GM23338 (cell line): ENCODE results near the gene BAG3.
A peak's percentile ranks its signal among the peaks of the same experiment; 100 is the strongest.

Source experiments
- CREB1 ChIP-seq: fragments of 250-450 bp; sonication (Bioruptor Pico); IDR thresholded peaks from 2 replicates; pipeline ENCODE4 v1.5.0; 2020; ENCODE audit warnings: low read depth, mild to moderate bottlenecking, moderate library complexity
- EZH2 ChIP-seq: fragments of 200-600 bp; sonication (generic); IDR thresholded peaks from one replicate; pipeline ENCODE4 v1.8.0; 2017; ENCODE audit warnings: antibody characterized with exemption, mild to moderate bottlenecking, low read depth; ENCODE audit not compliant: unreplicated experiment
- EZH2phosphoT487 ChIP-seq: fragments of 200-600 bp; sonication (generic); IDR thresholded peaks from one replicate; pipeline ENCODE4 v1.8.1; 2018; ENCODE audit warnings: antibody characterized with exemption; ENCODE audit not compliant: unreplicated experiment
- JUNB ChIP-seq: IDR thresholded peaks from one replicate; pipeline ENCODE4 v1.6.1; 2016; ENCODE audit warnings: antibody characterized with exemption; ENCODE audit not compliant: unreplicated experiment
- NANOG ChIP-seq: IDR thresholded peaks from 2 replicates; pipeline ENCODE4 v1.6.1; 2016; ENCODE audit warnings: antibody characterized with exemption, borderline replicate concordance
- POLR2AphosphoS5 ChIP-seq: IDR thresholded peaks from 2 replicates; pipeline ENCODE4 v1.6.1; 2016; ENCODE audit warnings: antibody characterized with exemption, low read depth
- STAT1 ChIP-seq: IDR thresholded peaks from one replicate; pipeline ENCODE4 v1.6.1; 2016; ENCODE audit warnings: antibody characterized with exemption; ENCODE audit not compliant: unreplicated experiment
- ZNF114 ChIP-seq: fragments of 250-450 bp; sonication (Bioruptor Pico); IDR thresholded peaks from 2 replicates; pipeline ENCODE4 v1.5.0; 2020; ENCODE audit warnings: mild to moderate bottlenecking, moderate library complexity
- ZNF331 ChIP-seq: fragments of 250-450 bp; sonication (Bioruptor Pico); IDR thresholded peaks from 2 replicates; pipeline ENCODE4 v1.5.0; 2020; ENCODE audit warnings: low read depth, mild to moderate bottlenecking, moderate library complexity
- TF ChIP-seq, protein P1 (sequence below), 2 experiments: fragments of 200-600 bp in 1 of 2; sonication (generic) in 1 of 2; conservative IDR thresholded peaks; 2 replicates each; pipeline versions ENCODE4 v1.5.1 to v1.6.1; 2016 to 2017; ENCODE audit warnings: antibody characterized with exemption in 2 of 2, low read depth in 2 of 2, mild to moderate bottlenecking in 2 of 2, moderate library complexity in 1 of 2
- TF ChIP-seq, protein P2 (sequence below): IDR thresholded peaks from one replicate; pipeline ENCODE4 v1.6.1; 2018; ENCODE audit warnings: antibody characterized with exemption; ENCODE audit not compliant: unreplicated experiment
- TF ChIP-seq, protein P3 (sequence below): IDR thresholded peaks from 2 replicates; pipeline ENCODE4 v1.6.1; 2016; ENCODE audit warnings: antibody characterized with exemption
- TF ChIP-seq, protein P4 (sequence below): fragments of 250-450 bp; sonication (Bioruptor Pico); IDR thresholded peaks from 2 replicates; pipeline ENCODE4 v1.5.0; 2020; ENCODE audit warnings: mild to moderate bottlenecking, moderate library complexity

DNA sequence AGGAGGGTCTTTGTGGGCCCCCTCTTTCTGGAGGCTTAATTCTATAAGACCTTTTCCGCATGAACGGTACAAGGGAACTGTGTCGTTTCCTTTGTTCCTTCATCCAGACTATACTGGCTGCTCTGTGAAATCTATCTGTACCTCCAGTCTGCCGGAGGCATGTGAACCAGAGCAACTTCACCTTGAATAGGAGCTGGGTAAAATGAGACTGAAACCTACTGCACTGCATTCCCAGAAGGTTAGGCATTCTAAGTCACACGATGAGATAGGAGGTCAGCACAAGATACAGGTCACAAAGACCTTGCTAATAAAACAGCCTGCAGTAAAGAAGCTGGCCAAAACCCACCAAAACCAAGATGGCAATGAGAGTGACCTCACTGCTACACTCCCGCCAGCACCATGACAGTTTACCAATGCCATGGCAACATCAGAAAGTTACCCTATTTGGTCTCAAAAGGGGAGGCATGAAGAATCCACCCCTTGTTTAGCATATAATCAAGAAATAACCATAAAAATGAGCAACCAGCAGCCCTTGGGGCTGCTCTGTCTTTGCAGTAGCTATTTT, 37.9 kb downstream of the BAG3 start:
- TF ChIP-seq, protein P1, sequence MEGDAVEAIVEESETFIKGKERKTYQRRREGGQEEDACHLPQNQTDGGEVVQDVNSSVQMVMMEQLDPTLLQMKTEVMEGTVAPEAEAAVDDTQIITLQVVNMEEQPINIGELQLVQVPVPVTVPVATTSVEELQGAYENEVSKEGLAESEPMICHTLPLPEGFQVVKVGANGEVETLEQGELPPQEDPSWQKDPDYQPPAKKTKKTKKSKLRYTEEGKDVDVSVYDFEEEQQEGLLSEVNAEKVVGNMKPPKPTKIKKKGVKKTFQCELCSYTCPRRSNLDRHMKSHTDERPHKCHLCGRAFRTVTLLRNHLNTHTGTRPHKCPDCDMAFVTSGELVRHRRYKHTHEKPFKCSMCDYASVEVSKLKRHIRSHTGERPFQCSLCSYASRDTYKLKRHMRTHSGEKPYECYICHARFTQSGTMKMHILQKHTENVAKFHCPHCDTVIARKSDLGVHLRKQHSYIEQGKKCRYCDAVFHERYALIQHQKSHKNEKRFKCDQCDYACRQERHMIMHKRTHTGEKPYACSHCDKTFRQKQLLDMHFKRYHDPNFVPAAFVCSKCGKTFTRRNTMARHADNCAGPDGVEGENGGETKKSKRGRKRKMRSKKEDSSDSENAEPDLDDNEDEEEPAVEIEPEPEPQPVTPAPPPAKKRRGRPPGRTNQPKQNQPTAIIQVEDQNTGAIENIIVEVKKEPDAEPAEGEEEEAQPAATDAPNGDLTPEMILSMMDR (conservative IDR thresholded peaks at IDR 0.05; ENCODE audit: low read depth in 2 of 2) = no peak
- no peak for TF ChIP-seq POLR2AphosphoS5
- peak; percentile 60; the same call in 1 of the 2 replicates for TF ChIP-seq CREB1 (CRISPR knock-in tag)
- no peak for TF ChIP-seq EZH2
- TF ChIP-seq, protein P2, sequence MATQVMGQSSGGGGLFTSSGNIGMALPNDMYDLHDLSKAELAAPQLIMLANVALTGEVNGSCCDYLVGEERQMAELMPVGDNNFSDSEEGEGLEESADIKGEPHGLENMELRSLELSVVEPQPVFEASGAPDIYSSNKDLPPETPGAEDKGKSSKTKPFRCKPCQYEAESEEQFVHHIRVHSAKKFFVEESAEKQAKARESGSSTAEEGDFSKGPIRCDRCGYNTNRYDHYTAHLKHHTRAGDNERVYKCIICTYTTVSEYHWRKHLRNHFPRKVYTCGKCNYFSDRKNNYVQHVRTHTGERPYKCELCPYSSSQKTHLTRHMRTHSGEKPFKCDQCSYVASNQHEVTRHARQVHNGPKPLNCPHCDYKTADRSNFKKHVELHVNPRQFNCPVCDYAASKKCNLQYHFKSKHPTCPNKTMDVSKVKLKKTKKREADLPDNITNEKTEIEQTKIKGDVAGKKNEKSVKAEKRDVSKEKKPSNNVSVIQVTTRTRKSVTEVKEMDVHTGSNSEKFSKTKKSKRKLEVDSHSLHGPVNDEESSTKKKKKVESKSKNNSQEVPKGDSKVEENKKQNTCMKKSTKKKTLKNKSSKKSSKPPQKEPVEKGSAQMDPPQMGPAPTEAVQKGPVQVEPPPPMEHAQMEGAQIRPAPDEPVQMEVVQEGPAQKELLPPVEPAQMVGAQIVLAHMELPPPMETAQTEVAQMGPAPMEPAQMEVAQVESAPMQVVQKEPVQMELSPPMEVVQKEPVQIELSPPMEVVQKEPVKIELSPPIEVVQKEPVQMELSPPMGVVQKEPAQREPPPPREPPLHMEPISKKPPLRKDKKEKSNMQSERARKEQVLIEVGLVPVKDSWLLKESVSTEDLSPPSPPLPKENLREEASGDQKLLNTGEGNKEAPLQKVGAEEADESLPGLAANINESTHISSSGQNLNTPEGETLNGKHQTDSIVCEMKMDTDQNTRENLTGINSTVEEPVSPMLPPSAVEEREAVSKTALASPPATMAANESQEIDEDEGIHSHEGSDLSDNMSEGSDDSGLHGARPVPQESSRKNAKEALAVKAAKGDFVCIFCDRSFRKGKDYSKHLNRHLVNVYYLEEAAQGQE = no peak
- TF ChIP-seq JUNB = no peak
- no peak for TF ChIP-seq NANOG
- TF ChIP-seq, protein P3, sequence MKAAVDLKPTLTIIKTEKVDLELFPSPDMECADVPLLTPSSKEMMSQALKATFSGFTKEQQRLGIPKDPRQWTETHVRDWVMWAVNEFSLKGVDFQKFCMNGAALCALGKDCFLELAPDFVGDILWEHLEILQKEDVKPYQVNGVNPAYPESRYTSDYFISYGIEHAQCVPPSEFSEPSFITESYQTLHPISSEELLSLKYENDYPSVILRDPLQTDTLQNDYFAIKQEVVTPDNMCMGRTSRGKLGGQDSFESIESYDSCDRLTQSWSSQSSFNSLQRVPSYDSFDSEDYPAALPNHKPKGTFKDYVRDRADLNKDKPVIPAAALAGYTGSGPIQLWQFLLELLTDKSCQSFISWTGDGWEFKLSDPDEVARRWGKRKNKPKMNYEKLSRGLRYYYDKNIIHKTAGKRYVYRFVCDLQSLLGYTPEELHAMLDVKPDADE = no peak
- TF ChIP-seq EZH2phosphoT487 = no peak
- no peak for TF ChIP-seq STAT1
- no peak for TF ChIP-seq ZNF114 (CRISPR knock-in tag)
- no peak for TF ChIP-seq ZNF331
- TF ChIP-seq, protein P4, sequence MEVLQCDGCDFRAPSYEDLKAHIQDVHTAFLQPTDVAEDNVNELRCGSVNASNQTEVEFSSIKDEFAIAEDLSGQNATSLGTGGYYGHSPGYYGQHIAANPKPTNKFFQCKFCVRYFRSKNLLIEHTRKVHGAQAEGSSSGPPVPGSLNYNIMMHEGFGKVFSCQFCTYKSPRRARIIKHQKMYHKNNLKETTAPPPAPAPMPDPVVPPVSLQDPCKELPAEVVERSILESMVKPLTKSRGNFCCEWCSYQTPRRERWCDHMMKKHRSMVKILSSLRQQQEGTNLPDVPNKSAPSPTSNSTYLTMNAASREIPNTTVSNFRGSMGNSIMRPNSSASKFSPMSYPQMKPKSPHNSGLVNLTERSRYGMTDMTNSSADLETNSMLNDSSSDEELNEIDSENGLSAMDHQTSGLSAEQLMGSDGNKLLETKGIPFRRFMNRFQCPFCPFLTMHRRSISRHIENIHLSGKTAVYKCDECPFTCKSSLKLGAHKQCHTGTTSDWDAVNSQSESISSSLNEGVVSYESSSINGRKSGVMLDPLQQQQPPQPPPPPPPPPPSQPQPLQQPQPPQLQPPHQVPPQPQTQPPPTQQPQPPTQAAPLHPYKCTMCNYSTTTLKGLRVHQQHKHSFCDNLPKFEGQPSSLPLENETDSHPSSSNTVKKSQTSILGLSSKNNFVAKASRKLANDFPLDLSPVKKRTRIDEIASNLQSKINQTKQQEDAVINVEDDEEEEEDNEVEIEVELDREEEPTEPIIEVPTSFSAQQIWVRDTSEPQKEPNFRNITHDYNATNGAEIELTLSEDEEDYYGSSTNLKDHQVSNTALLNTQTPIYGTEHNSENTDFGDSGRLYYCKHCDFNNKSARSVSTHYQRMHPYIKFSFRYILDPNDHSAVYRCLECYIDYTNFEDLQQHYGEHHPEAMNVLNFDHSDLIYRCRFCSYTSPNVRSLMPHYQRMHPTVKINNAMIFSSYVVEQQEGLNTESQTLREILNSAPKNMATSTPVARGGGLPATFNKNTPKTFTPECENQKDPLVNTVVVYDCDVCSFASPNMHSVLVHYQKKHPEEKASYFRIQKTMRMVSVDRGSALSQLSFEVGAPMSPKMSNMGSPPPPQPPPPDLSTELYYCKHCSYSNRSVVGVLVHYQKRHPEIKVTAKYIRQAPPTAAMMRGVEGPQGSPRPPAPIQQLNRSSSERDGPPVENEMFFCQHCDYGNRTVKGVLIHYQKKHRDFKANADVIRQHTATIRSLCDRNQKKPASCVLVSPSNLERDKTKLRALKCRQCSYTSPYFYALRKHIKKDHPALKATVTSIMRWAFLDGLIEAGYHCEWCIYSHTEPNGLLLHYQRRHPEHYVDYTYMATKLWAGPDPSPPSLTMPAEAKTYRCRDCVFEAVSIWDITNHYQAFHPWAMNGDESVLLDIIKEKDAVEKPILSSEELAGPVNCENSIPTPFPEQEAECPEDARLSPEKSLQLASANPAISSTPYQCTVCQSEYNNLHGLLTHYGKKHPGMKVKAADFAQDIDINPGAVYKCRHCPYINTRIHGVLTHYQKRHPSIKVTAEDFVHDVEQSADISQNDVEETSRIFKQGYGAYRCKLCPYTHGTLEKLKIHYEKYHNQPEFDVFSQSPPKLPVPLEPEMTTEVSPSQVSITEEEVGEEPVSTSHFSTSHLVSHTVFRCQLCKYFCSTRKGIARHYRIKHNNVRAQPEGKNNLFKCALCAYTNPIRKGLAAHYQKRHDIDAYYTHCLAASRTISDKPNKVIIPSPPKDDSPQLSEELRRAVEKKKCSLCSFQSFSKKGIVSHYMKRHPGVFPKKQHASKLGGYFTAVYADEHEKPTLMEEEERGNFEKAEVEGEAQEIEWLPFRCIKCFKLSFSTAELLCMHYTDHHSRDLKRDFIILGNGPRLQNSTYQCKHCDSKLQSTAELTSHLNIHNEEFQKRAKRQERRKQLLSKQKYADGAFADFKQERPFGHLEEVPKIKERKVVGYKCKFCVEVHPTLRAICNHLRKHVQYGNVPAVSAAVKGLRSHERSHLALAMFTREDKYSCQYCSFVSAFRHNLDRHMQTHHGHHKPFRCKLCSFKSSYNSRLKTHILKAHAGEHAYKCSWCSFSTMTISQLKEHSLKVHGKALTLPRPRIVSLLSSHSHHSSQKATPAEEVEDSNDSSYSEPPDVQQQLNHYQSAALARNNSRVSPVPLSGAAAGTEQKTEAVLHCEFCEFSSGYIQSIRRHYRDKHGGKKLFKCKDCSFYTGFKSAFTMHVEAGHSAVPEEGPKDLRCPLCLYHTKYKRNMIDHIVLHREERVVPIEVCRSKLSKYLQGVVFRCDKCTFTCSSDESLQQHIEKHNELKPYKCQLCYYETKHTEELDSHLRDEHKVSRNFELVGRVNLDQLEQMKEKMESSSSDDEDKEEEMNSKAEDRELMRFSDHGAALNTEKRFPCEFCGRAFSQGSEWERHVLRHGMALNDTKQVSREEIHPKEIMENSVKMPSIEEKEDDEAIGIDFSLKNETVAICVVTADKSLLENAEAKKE = no peak
